ENCODE data around the gene LRRFIP1.

- TF ChIP-seq ZNF146 (CRISPR knock-in tag; IDR thresholded peaks at IDR 0.05; ENCODE audit: unreplicated experiment) (no peak), SRF (CRISPR knock-in tag; IDR thresholded peaks at IDR 0.05) (no peak), CTCF (IDR thresholded peaks at IDR 0.05 in 2 of 3, conservative IDR thresholded peaks at IDR 0.05 in 1 of 3; ENCODE audit: insufficient read depth in 2 of 3, low read depth in 1 of 3, low read length in 3 of 3) (no peak)
Observed at GRCh38 chr2:237631007-237631785, 3.8 kb downstream of the LRRFIP1 start.

Data from K562 (cell line).